Amniotic stem cell (primary cell): ENCODE data around the gene STXBP6.

ENCODE experiments used
- DNase-seq: peaks from one replicate; lab custom pipeline; 2025; lab: John Stamatoyannopoulos, UW

Gene STXBP6

DNA sequence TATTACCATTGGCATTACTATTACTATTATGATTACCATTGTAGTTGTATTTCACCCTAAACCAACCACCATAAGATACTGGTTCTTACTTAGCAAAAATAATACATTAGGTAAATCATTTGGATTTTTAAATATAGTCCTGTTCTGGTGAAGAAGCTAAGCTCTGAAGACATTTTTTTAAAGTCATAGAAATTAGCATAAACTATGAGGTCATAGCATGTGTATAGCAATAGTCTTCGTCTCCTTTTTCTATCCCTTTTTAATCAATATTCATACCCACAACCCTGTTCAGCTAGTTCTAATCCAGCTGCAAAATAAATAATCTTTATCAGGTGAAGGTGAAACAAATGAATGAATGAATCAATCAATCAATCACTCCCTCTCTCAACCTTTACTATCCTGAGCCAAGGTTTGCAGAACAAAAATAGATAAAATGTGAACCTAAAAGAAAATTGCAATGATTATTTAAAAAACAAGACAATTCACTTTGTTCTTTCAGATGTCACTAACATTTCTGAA is 134.5 kb downstream of the STXBP6 start:
- DNase-seq, result no peak

DNA sequence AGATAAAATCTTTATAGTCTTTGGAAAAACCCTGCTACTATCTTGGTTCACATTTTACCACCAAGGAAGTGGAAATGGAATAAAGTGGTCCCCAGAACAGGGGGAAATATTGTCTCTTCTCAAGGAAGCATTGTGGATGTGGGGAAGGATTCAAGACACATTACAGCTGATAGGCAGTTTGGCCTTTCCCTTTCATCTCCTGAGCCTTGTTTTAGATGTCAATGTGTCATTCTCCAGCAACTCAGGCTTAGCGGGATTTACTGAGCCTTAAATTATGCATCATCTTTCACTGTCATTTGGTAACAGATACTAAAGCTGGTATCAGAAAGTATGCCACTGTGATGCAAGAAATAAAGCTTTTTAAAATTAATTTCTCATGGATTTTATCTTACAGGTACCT is 136.2 kb downstream of the STXBP6 start:
- DNase-seq, result no peak

DNA sequence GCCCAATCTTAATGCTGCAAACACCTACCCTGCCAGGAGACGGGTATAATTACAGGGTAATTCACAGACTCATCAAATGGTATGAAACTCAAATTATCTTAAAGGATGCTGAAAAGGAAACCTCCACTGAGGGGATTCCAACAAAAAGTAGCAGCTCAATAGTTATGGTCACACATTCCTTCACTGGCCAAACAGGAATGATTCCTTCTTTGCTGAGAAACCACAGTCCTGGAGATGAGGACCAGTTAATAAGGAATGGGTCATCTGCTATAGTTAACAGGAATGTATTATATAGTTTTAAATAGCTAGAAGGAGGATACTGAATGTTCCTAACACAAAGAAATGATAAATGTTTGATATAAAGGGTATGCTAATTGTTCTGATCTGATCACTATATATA is 136.9 kb downstream of the STXBP6 start:
- no peak for DNase-seq

DNA sequence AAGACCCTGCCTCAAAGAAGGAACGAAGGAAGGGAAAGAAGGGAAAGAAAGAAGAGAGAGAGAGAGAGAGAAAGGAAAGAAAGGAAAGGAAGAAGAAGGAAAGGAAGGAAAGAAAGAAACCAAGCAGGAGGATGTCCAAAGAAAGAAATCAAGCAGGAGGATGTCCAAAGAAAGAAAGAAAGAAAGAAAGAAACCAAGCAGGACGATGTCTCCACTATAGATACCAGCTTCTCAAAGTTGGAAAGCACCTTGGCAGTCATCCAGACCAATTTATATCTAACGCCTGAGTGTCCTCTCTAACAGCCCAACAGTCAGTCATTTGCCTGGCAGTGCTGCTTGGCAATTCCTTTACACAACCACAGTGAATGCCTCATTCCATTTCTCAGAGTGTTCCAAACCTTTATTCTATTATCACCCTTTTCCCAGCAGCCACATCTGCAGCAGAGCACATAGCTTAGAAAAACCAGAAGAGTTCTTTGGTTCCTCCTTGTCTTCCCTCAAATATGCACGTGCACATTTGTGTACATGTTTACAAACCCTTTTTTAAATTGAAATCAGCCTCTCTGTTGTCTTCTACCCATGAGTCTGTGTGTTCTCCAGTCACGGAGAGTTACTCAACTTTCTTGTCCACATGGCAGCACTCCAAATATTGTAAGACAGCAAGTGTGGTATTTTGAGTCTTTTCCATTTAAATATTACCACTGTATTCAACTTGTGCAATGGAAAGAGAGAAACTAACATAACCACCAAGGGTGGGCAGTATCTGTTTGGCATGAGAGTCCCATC is 138.4 kb downstream of the STXBP6 start:
- DNase-seq, result no peak

DNA sequence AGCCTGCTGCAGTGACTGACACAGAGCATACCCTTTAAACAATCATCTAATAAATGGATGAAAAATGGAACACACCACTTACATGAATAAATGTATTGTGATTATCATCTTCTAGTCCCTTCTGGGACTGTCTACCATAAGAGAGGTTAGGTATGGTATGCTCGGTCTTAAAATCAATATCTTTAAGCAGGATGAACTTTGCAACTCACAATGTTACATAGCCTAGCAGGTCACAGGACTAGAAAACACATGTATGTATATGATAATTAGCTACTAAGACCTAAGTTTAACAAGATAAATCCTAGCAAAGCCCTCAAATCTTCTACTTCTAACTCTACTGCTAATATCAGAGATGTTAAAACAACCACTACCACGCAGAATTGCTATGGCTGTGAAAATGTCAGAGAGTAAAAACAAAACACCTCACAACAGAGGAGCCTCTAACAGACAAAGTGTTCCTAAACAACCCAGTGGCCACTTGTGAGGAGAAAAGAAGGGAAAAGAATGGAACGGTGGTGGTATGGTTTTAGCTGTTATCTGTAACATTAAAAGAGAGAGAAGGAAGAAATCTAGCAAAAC is 139.4 kb downstream of the STXBP6 start:
- no peak for DNase-seq

DNA sequence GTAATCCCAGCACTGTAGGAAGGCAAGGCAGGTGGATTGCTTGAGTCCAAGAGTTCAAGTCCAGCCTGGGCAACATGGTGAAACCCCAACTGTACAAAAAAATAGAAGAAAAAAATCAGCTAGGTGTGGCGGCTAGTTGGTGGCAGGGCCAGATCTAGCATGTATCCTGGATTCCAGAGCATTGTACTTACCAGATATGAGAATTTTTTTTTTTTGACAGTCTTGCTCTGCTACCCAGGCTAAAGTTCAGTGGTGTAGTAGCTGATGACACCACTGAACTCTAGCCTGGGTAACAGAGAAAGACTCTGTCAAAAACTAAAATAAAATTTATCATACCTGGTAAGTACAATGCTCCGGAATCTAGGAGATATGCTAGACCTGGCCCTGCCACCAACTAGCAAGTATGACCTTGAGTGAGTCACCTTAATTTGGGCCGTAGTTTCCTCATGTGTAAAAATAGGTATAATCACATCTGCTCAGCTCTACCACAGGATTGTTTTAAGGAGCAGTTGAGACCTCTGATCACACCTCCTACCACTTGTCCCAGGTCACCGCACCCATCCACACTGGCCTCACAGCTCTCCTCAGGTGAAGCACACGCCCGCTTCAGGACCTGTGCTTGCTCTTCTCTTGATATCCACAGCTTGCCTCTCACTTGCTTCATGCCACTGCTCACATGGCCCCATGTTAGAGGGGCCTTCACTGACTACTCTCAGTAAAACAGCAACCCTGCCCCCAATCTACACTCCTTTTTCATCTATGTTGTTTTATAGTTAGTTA is 140.2 kb downstream of the STXBP6 start:
- DNase-seq, result no peak

DNA sequence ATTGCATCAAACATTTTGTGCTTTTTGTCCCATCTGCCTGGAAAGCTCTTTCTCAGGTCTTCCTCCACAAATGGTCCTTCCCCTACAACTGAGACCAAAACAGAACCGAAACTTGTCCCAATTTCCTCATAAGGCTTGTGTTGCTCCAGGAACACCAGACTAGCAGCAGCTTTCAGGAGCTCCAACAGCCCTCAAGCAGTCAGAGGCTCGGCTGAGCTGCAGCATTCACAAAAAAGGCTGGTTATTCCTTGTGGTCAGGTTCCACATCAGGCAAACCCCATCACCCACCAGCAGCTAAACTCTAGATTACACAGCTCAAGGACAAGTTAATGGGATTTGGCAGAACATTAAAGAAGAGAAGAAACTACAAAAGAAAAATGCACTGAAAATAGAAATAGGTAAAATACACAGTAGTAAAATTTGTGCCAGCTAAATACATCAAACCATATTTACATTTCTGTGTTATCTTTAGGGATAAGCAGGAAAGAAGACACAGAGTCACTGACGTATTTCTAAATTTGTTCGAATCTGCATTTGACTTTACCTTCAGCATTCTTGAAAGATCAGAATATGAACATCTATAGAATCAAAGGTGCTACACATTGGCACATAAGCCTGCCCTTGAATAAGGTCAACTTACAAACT is 141.2 kb downstream of the STXBP6 start:
- DNase-seq, result no peak

DNA sequence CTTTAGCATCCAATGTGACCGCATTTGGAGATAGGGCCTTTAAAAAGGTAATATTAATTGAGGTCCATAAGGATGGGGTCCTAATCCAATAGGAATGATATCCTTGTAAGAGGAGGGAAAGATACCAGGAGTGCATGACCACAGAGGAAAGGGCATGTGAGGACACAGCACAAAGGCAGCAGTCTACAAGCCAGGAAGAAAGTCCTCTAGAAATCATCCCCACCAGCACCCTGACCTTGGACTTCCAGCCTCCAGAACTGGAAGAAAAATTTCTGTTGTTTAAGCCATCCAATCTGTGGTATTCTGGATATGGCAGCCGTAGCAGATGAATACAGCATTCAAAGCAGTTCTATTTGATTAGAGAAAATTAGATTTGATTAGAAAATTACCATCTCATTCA is 145.4 kb downstream of the STXBP6 start:
- DNase-seq, result no peak

DNA sequence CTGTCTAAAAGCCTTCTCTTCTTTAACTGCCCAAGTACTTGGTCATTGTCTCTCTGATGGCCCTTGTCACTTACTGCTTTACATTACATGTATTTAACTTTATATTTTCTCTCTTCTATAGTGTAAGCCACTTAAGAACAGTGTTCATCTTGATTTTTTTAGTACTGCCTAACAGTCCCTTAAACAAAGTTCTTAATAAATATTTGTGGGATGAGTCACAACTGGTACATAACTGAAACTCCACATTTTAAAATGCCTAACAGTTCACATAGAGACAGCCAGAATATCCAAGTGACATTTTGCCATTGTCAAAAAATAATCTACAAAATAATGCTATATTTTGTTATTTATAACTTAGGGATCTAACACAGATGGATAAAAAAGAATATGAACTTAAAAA is 146.6 kb downstream of the STXBP6 start:
- no peak for DNase-seq

DNA sequence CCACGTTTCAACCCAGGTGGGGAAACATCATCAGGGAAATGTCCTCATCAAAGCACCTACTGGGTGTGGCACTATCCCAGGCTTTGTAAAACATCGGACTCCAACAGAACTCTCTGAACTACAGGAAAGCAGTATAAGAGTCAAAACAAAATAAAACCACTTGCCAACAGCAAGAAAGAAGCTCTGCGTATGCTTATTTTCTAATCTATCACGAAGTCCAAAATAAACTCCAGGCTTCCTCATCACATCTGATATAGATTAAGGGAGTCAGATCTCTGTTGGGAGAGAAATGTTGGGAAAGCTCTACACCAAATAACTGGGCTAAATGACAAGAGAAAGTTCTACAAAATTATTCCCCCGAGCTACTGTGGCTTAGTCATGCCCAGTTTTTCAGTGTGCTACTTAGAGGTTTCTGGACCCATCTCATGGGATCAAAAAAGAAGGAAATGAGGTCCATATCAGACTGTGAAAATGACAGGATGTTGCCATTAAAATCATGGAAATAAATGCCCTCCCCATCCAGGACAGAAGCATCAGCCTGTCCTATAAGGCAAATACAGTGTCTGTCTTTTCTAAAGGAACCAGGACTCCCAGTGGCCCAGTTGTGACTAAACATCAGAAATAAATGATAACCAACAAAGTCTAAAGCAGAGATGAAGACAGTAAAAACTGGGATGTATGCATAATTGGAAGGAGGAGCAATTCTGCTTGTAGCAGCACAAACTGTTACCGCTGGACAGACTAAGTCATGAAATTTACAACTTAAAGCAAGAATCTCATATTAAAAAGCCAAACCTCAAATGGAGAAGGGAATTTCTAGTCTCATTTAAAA is 149.5 kb downstream of the STXBP6 start:
- DNase-seq, result no peak

DNA sequence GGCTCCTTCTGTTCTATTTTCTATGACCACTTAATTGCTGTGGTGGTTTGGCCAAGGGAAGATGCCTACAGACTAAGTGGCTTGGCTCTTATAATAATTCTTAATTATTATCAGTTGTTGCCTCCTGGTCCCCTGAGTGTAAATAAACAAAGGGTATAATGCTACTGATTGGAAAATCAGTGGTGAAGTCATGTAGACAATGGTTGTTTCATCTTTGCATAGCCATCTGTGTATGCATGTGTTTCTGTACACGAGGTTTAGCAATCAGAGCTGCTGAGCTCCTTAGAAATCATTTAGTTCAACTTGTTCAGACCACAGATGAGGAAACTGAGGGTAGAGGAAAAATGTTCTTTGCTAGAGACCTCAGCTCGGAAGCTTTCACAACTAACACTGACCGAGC is 152.2 kb downstream of the STXBP6 start:
- DNase-seq, result no peak

DNA sequence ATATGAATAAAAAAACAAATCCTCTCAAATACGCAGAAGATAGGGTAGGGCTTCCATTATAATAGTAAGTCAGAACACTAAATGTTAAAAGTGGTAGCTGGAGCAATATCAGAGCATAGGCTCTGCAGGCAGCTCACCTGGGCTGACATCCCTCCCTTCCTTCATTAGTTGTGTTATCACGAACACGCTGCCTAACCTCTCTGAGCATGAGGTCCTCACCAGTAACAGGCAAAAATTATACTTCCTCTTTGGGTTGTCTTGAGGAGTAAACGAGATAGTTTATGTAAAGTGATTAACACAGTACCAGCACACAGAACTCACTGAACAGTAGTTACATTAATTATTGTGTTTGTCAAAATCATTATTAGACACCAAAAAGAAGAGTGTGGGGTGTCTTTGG is 154.3 kb downstream of the STXBP6 start:
- no peak for DNase-seq

DNA sequence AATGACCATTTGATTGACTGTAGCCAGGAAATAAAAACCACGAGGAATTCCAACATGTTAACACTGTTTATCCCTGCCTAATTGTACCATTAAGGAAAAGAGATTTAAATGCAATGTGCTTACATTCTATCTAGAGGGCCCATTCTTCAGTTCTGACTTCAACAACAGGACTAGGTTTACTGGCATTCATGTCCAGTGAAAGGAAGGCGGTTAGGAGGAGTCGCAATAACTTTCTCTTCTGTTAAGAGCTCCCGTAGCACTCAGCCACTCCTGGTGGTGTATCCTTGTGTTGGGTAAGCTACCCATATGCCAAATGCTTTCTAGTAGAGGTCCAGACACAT is 154.7 kb downstream of the STXBP6 start:
- DNase-seq, result no peak

DNA sequence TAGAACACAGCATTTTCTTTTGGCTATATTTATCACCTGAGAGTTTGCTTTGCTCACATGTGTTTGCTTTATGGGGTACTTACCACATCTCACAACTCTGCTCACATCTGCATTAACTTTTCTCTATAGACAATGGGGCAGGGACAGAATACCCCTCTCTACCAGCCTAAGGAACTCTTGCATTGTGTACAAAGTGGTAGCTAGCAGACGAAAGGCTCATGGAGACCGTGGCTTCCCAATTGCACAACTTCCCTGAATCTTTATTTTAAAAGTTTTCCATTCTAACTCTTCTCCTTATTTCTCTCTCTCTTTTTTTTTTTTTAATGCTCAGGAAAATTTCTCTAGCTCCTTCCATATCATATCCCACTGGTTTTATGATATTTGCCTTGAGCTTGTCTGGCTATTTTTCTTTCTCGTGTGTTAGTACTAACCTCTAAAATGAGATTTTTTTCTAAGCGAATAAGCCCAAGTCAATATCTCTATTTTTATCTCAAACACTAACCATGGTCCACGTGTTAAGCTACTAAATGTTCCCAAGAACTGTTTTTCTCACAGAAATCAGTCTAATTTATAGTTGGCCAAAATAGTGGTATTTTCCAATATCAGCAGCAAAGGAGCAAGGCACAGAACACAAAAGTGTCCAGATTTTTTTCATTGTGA is 155.2 kb downstream of the STXBP6 start:
- DNase-seq, result no peak

DNA sequence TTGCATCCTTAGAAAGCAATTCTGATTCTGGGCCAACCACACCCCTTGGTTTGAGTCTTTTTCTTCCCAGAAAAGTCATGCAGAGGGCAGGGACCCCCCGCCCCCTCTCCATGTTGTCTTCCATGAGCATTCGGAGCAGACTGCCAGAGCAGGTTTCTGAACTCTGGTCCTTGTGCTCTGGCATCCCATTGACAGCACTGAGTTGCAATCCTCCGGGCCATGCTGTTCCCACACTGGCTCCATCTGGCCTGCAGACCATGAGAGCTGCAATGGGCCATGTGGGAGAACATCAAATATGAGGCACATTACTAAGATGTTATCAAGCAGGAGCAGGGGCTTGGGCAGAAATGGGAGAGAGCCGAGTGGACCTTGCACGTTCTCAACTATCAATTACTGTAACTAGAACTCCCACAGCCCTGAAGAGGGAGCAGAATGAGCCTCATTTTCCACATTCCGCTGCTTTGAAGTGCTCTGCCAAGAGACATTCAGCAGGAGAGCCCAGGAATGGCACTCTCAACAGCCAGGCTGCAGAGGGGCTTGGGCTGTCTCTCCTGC is 157.4 kb downstream of the STXBP6 start:
- no peak for DNase-seq

DNA sequence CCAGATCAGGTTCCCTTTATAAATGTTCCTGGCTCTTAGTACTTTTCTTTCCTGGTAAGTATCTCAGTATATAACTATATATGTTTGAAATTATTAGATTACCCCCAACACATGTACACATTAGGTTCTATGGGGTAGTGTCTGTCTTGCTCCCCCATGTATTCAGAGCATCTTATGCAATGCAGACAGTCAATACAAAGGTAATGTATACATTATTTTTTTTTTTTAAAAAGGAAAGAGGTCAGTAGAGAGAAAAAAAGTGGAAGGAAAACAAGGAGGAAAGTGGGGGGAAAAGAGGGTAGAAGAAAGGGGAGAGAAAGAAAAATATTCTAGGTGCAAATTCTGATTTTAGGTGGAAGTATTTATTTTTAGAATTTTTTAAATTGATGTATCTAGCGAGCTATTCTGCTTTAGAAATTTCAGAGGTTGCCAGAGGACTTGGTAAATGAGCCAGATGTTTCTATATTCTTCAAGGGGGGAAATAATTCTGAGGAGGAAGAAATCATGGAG is 157.9 kb downstream of the STXBP6 start:
- DNase-seq, result no peak

DNA sequence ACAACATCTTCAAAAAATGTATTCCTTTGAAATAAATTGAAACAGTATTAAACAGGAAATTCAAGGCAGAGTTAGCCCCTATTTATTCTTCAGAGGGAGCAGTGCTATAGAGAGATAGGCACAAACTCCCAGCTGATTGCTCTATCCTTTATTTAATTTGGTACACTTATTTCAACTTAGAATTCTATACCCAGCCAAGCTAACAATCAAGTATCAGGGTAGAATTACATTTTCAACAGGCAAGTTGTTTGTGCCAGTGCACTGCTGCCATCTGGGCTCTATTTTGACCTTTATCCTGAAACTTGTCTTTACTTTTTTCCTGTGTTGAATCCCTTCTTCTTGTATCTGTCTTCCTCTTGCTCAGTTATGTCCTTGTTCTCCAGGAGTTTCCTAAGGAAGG is 159.2 kb downstream of the STXBP6 start:
- DNase-seq, result no peak

DNA sequence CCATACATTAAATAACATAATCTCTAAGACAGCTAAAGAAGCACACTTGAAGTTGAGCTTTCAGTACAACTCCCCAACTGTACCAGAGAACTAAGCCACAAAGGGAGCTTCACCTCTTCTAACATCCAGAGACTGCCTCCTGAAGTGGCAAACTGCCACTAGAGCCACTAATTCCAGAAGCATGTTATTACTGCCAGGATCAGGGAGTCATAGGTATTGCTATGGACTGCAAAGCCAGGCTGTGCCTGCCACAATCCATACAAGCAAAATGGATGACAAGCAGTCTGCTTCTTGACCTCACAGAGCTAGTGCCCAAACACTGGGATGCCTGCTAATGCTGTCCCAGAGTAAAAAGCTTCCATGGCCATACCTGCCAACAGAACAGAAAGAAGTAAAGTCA is 160.1 kb downstream of the STXBP6 start:
- DNase-seq, result no peak

DNA sequence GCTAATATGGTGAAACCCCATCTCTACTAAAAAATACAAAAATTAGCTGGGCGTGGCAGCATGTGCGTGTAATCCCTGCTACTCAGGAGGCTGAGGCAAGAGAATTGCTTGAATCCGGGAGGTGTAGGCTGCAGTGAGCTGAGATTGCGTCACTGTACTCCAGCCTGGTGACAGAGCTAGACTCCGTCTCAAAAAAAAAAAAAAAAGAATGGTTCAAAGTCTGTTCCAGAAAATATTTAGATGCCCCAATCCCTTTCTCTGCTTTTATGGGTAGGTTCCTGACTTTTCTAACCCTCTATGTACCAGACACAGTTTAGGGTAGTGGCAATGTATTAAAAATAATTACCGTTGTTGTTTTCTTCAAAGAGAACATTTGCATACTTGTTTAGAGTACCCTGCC is 161.4 kb downstream of the STXBP6 start:
- DNase-seq, result no peak

DNA sequence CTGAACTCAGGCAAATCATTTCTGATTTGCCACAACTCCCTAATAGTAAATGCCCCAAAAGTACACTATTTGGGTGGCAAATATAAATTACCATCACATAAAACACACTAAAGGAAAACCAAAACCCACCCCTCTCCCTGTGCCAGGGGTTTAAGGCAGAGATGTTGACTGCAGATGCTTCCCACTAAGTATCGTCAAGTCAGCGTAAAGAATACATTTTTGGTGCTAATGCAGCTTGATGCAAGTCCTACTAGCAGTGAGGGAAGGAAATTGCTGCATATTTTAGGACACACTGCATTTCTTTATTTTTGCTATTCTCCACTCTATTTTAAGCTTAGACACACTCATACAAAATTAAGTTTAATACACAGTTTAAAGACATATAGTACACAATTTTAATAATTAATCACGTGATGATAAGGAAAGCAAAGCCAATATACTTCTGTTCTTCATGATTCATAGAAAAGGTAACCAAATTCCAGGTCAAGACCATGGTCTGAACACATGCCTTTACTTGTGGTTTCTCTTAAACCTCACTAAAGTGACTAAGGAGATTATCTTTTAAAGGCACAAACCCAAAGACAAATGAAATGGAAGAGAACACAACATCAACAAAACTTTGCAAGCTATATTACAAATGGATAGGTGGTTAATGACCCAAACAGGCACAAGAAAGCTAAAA is 162.2 kb downstream of the STXBP6 start:
- DNase-seq, result no peak
